Measurements from ENCODE around the gene TLE1. TPM values are rescaled to one million over a fixed set of nuclear protein-coding genes. Genes with fewer than 3 reads are reported as not detected.
"Not testable (repeated sequence)": the region's sequence is repeated elsewhere in the genome, so short reads cannot be mapped to it uniquely, and the experiment has no call there.

Gene TLE1
- total RNA-seq, 2 experiments from 2014 or later: 0.07 to 0.23 TPM

GRCh38 chr9:81716409-81716808 lies 27.1 kb upstream of the TLE1 start:
- intact Hi-C loops (cut with DNase I, micrococcal nuclease): no loop called here
- Mint-ChIP-seq H3K4me1 (no peaks in the 10 kb centered on the region), H3K4me3 (no peak overlapping the region), H3K9me3 (ENCODE audit: low read depth) (no peaks in the 10 kb centered on the region), H3K36me3 (ENCODE audit: low read depth) (no peaks in the 10 kb centered on the region), H3K27me3 (peaks cover 2% of the 10 kb centered on the region), H3K27ac (no peak overlapping the region)
- peak; percentile 8 for DNase-seq
- ChIA-PET CTCF (no interaction called here), POLR2A (no interaction called here)
- no peak for ATAC-seq

- Mint-ChIP-seq H3K27ac (no peak overlapping the region), H3K4me1 (no peaks in the 10 kb centered on the region), H3K9me3 (ENCODE audit: low read depth) (no peaks in the 10 kb centered on the region), H3K27me3 (no peaks in the 10 kb centered on the region), H3K36me3 (ENCODE audit: low read depth) (no peaks in the 10 kb centered on the region), H3K4me3 (no peak overlapping the region)
- DNase-seq (no peak), ATAC-seq (no peak)
- intact Hi-C loops (cut with DNase I, micrococcal nuclease): no loop called here
- ChIA-PET CTCF (no interaction called here), POLR2A (no interaction called here)
Measured at GRCh38 chr9:81705578-81705977, 16.2 kb upstream of the TLE1 start.

- H3K4me3 Mint-ChIP-seq: no peak overlapping the region
- H3K36me3 Mint-ChIP-seq (ENCODE audit: low read depth): no peaks in the 10 kb centered on the region
Measured at GRCh38 chr9:81694541-81694940, 5.2 kb upstream of the TLE1 start.

DNA sequence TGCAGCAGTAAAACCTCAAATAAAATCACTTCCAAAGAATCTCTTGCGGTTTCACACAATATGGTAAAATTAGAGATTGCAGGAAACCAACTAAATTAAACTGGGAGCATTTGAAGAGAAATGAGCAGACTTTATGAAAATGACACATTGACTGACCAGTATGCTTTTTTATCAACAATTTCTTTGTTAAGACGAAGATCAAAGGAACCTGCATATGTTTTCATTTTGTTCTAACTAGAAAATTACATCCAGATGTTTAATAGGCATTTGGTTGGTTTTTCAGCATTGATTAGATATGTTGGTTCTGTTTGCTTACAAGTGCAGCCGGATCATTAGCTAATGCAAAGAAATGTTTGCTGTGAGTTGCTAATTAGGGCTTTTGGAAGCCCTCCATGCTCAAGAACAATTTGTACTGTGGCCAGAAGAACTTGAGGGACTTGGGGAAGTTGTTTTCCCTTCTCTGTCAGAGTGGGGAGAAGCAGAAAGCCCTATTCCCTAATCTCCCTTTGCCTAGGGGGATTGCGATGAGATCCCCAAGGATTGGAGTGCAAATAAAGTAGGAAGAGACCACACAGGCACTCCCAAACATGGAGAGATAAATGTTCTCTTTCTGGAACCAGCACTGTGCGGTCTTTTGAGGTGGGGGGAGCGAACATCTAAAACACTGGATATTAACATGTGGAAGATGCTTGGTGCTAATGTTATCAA lies 4.5 kb upstream of the TLE1 start:
- DNase-seq (no peak), ATAC-seq (no peak)
- POLR2A ChIA-PET: no interaction called here
- intact Hi-C loops (cut with DNase I, micrococcal nuclease): loop anchor here in 1 of 2 experiments (5.0 kb wide), 1 partner anchor 567 kb away; no protein-coding TSS in a partner anchor
- no peak overlapping the region for H3K27ac Mint-ChIP-seq
- CTCF ChIA-PET: no interaction called here
- no peaks in the 10 kb centered on the region for H3K36me3 Mint-ChIP-seq (ENCODE audit: low read depth)
- H3K27me3 Mint-ChIP-seq: peaks cover 17% of the 10 kb centered on the region
- H3K4me3 Mint-ChIP-seq: no peak overlapping the region
- peaks cover 10% of the 10 kb centered on the region for H3K4me1 Mint-ChIP-seq
- H3K9me3 Mint-ChIP-seq (ENCODE audit: low read depth): no peaks in the 10 kb centered on the region

More at GRCh38 chr9:81694541-81694940, 5.2 kb upstream of the TLE1 start:
- Mint-ChIP-seq H3K27ac (no peak overlapping the region), H3K9me3 (ENCODE audit: low read depth) (no peaks in the 10 kb centered on the region), H3K27me3 (peaks cover 15% of the 10 kb centered on the region), H3K4me1 (peaks cover 8% of the 10 kb centered on the region)
- intact Hi-C loops (cut with DNase I, micrococcal nuclease): loop anchor here in 1 of 2 experiments (5.0 kb wide), 1 partner anchor 567 kb away; no protein-coding TSS in a partner anchor
- ChIA-PET CTCF (no interaction called here), POLR2A (no interaction called here)
- ATAC-seq: no peak
- DNase-seq: no peak

DNA sequence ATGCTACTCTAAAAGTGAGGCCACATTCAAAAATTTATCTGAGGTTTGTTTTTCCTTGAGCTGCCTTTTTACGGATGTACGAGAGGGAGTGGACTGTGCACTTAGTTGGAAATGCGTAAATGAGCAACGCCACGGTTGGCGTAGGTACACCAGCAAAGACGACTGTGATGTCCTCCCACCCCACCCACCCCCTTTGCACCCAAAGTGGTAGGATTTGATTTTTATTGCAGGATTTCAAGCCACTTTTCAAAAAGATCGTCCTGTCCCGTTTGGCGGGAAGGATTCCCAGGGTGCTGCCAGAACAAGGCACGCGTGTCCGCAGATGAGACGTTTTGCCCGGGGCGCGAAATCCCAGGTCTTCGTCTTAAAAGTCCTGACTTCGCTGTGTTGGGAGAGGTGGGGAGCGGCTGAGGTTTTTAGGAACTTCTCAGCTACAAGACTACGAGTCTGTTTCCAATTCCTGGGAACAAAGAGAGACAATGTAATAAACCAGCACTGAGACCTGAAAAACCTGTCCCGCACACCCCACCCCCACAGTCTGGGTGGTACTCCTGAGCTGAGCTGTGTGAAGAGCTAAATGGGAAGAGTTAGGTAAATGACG lies 1.0 kb upstream of the TLE1 start:
- CTCF ChIA-PET: no interaction called here
- DNase-seq (no peak), ATAC-seq (no peak)
- Mint-ChIP-seq H3K9me3 (ENCODE audit: low read depth) (no peaks in the 10 kb centered on the region), H3K4me1 (peaks cover 12% of the 10 kb centered on the region), H3K27me3 (peaks cover 25% of the 10 kb centered on the region), H3K36me3 (ENCODE audit: low read depth) (no peaks in the 10 kb centered on the region), H3K27ac (no peak overlapping the region), H3K4me3 (peak overlapping the region; percentile 76)
- POLR2A ChIA-PET: no interaction called here
- intact Hi-C loops (cut with DNase I, micrococcal nuclease): loop anchor here in 1 of 2 experiments (5.0 kb wide), 1 partner anchor 563 kb away; no protein-coding TSS in a partner anchor

DNA sequence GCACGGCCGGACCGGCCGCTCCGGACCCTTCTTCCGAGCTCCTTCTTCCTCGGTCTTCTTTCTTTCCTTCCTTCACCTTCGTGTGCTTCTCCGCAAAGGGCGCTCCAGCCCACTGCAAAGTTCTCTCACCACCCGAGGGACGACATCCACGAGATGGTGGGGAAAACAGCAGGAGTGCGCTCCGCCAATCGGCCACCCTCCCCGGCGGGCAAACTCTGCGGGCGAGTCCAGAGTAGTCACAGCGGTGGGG lies 329 bp downstream of the TLE1 start:
- intact Hi-C loops (cut with DNase I, micrococcal nuclease): loop anchor here (5.0 to 10.0 kb wide), 2 partner anchors 167 to 756 kb away; no protein-coding TSS in a partner anchor
- H3K36me3 Mint-ChIP-seq (ENCODE audit: low read depth); DNase-seq; CTCF ChIA-PET; POLR2A ChIA-PET; ATAC-seq; H3K9me3 Mint-ChIP-seq (ENCODE audit: low read depth): not testable (repeated sequence)
- peaks cover 24% of the 10 kb centered on the region for H3K27me3 Mint-ChIP-seq
- H3K4me3 Mint-ChIP-seq: peak overlapping the region; percentile 76
- H3K27ac Mint-ChIP-seq: peak overlapping the region; percentile 74
- H3K4me1 Mint-ChIP-seq: peaks cover 12% of the 10 kb centered on the region

DNA sequence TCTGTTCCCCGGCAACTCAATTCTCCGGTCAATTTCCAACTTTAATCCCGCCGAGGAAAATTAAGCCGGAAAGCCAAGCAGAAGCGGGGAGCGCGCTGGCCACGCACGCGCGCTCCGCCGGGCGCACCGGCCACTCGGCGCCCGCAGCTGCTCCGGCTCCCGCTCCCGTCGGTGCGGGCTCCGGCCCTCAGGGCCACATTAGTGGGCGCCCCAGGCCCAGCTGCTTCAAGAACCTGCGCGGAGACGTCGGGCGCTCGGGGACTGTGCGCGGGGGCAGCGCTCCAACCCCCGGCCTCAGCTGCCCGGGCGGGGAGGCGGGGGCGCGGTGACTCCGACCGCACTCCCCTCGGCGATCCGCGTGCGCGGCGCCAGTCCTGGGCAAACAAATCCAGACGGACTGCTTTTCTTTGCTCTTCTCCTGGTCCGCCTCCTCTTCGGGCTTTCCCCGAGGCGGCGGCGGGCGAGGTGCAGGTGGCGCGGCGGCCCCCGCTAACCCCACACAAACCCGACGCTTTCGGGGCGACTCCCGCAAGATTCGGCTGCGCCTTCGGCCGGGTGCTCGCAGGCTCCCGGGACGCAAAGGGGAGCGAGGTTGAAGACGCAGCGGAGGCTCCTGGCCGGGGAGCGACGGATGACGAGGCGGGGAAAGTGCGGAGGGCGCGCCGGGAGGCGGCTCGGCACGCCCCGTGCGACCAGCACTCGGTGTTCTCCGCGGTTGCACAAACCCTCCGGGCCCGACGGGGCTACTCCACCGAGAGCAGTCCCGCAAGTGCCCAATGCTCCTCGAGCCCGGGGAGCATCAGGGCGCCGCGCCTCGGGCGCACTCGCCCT lies 870 bp downstream of the TLE1 start:
- POLR2A ChIA-PET; H3K27ac Mint-ChIP-seq; H3K36me3 Mint-ChIP-seq (ENCODE audit: low read depth); H3K9me3 Mint-ChIP-seq (ENCODE audit: low read depth); CTCF ChIA-PET: not testable (repeated sequence)
- Mint-ChIP-seq H3K27me3 (peaks cover 24% of the 10 kb centered on the region), H3K4me3 (peak overlapping the region; percentile 76), H3K4me1 (peaks cover 12% of the 10 kb centered on the region)
- DNase-seq (peak; percentile 53), ATAC-seq (peak; percentile 18)
- intact Hi-C loops (cut with DNase I, micrococcal nuclease): loop anchor here (5.0 to 10.0 kb wide), 2 partner anchors 166 to 756 kb away; no protein-coding TSS in a partner anchor

DNA sequence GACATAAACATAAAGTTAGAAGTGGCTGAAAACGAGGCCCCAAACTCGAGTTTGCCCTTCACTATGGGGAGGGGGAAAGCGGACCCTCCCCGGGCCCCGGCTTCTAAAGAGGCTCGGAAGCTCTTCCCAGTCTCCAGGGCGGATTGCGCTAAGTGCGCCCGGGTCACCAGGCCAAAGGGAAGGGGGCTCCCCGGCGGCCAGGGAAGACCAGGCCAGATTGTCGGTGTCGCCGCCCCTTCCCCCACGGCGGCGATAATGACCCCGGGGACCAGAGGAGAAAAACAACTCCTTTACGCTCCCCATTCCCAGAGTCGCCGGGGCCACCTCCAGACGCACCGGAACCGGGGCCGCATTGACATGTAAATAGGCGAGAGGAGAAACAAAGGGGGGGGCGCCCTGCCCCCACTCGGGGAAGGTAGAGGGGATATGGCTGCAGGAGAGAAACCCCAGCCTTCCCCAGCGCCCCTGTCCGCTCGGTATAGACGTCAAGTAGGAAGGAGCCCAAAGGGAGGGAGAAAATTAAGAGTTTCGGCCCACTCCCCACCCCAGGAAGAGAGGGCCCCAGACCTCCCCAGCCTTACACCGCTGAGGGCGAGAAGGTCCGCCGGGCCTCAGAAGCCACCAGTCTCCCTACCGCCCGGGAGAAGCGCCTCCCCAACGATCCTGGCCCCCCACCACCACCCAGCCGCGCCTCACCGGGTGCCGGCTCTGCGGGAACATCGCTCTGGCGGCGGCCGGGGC lies 1.7 kb downstream of the TLE1 start:
- peak; percentile 9 for DNase-seq

GRCh38 chr9:81686614-81687520 lies 2.5 kb downstream of the TLE1 start:
- ATAC-seq (no peak), DNase-seq (peak; percentile 59)
- H3K27me3 Mint-ChIP-seq: peaks cover 29% of the 10 kb centered on the region
- no peaks in the 10 kb centered on the region for H3K9me3 Mint-ChIP-seq (ENCODE audit: low read depth)
- H3K4me3 Mint-ChIP-seq: peak overlapping the region; percentile 41
- intact Hi-C loops (cut with DNase I, micrococcal nuclease): loop anchor here (5.0 to 10.0 kb wide), 2 partner anchors 165 to 758 kb away; no protein-coding TSS in a partner anchor
- H3K36me3 Mint-ChIP-seq (ENCODE audit: low read depth): no peaks in the 10 kb centered on the region
- ChIA-PET POLR2A (no interaction called here), CTCF (interaction anchor here (0.7 kb wide), 1 partner anchor 70 kb away, joined by 3 read pairs; no protein-coding TSS in a partner anchor)
- no peak overlapping the region for H3K27ac Mint-ChIP-seq
- H3K4me1 Mint-ChIP-seq: peaks cover 19% of the 10 kb centered on the region

More for the DNA sequence above, 1.7 kb downstream of the TLE1 start:
- Mint-ChIP-seq H3K36me3 (ENCODE audit: low read depth) (no peaks in the 10 kb centered on the region), H3K4me3 (peak overlapping the region; percentile 41), H3K9me3 (ENCODE audit: low read depth) (no peaks in the 10 kb centered on the region), H3K4me1 (peaks cover 14% of the 10 kb centered on the region), H3K27me3 (peaks cover 26% of the 10 kb centered on the region), H3K27ac (no peak overlapping the region)
- POLR2A ChIA-PET: no interaction called here
- CTCF ChIA-PET: no interaction called here
- ATAC-seq: no peak
- intact Hi-C loops (cut with DNase I, micrococcal nuclease): loop anchor here (5.0 to 10.0 kb wide), 2 partner anchors 165 to 757 kb away; no protein-coding TSS in a partner anchor

- H3K4me1 Mint-ChIP-seq: peaks cover 19% of the 10 kb centered on the region
Measured at GRCh38 chr9:81685763-81686613, 3.4 kb downstream of the TLE1 start.

More at GRCh38 chr9:81685763-81686613, 3.4 kb downstream of the TLE1 start:
- ChIA-PET POLR2A (no interaction called here), CTCF (interaction anchor here (0.7 kb wide), 1 partner anchor 69 kb away, joined by 3 read pairs; no protein-coding TSS in a partner anchor)
- H3K36me3 Mint-ChIP-seq (ENCODE audit: low read depth): no peaks in the 10 kb centered on the region
- ATAC-seq: no peak
- no peaks in the 10 kb centered on the region for H3K9me3 Mint-ChIP-seq (ENCODE audit: low read depth)
- intact Hi-C loops (cut with DNase I, micrococcal nuclease): loop anchor here (5.0 to 10.0 kb wide), 2 partner anchors 164 to 759 kb away; no protein-coding TSS in a partner anchor
- peaks cover 34% of the 10 kb centered on the region for H3K27me3 Mint-ChIP-seq
- no peak overlapping the region for H3K4me3 Mint-ChIP-seq
- no peak for DNase-seq
- H3K27ac Mint-ChIP-seq: no peak overlapping the region
